ENCODE results near the gene TAOK1.
A peak's percentile ranks its signal among the peaks of the same experiment; 100 is the strongest.

Gene TAOK1

DNA sequence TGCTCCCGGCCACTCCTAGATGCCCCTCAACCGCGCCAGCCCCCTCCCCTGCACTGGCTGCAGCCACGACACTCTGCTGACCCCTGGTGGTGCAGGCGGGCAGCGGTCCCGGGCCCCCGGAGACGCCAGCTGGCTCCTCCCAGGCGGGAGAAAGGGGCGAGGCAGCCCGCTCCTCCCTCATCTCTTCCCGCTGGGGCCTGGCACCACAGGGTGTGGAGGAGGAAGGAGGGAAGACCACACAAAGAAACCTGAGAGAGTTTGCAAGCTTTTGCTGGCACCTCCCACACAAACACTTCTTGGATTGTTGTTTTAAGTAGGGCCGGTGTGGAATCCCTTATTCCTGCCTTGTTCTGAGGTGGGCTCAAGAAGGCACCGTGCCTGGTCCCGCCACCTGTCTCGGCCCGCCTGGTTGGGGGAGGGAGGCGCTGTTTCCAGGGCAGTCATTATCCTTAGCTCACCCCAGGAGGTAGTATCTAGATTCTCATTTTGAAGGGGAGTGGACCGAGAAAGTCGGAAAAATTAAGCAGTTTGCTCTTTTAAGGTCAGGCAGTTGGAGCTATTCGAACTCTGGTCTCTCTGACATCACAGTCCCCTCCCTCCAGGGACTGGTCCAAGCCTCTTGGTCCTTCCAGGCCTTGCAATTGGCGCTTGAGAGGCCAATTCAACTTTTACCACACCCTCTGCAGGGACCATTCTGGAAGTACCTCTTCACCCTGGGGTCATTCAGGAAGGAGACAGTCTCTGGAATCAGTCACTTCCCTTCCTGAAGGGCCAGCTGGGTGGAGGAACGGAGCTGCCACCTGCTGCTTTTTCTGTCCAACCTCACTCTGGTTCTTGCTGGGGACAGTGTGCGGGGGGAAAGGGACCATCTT, 201.8 kb downstream of the TAOK1 start (continued):
- TF ChIP-seq, protein P1, sequence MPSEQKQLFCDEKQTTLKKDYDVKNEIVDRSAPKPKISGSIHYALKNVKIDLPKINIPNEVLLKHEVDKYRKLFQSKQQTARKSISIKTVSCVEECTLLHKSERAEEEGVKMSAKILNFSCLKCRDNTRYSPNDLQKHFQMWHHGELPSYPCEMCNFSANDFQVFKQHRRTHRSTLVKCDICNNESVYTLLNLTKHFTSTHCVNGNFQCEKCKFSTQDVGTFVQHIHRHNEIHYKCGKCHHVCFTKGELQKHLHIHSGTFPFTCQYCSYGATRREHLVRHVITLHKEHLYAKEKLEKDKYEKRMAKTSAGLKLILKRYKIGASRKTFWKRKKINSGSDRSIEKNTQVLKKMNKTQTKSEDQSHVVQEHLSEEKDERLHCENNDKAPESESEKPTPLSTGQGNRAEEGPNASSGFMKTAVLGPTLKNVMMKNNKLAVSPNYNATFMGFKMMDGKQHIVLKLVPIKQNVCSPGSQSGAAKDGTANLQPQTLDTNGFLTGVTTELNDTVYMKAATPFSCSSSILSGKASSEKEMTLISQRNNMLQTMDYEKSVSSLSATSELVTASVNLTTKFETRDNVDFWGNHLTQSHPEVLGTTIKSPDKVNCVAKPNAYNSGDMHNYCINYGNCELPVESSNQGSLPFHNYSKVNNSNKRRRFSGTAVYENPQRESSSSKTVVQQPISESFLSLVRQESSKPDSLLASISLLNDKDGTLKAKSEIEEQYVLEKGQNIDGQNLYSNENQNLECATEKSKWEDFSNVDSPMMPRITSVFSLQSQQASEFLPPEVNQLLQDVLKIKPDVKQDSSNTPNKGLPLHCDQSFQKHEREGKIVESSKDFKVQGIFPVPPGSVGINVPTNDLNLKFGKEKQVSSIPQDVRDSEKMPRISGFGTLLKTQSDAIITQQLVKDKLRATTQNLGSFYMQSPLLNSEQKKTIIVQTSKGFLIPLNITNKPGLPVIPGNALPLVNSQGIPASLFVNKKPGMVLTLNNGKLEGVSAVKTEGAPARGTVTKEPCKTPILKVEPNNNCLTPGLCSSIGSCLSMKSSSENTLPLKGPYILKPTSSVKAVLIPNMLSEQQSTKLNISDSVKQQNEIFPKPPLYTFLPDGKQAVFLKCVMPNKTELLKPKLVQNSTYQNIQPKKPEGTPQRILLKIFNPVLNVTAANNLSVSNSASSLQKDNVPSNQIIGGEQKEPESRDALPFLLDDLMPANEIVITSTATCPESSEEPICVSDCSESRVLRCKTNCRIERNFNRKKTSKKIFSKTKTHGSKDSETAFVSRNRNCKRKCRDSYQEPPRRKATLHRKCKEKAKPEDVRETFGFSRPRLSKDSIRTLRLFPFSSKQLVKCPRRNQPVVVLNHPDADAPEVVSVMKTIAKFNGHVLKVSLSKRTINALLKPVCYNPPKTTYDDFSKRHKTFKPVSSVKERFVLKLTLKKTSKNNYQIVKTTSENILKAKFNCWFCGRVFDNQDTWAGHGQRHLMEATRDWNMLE (tag by site-specific recombination; conservative IDR thresholded peaks at IDR 0.05; ENCODE audit: low read depth), result 0 out of 2 replicates have a peak, but pooled peaks have one; percentile 17
- TF ChIP-seq ZEB2 (tag by site-specific recombination; IDR thresholded peaks at IDR 0.05) (peak; percentile 82), SP3 (tag by site-specific recombination; IDR thresholded peaks at IDR 0.05) (peak; percentile 82), ZNF335 (tag by site-specific recombination; conservative IDR thresholded peaks at IDR 0.05) (peak; percentile 76), ZNF157 (tag by site-specific recombination; IDR thresholded peaks at IDR 0.05) (0 out of 2 replicates have a peak, but pooled peaks have one; percentile 6)
- TF ChIP-seq, protein P2, sequence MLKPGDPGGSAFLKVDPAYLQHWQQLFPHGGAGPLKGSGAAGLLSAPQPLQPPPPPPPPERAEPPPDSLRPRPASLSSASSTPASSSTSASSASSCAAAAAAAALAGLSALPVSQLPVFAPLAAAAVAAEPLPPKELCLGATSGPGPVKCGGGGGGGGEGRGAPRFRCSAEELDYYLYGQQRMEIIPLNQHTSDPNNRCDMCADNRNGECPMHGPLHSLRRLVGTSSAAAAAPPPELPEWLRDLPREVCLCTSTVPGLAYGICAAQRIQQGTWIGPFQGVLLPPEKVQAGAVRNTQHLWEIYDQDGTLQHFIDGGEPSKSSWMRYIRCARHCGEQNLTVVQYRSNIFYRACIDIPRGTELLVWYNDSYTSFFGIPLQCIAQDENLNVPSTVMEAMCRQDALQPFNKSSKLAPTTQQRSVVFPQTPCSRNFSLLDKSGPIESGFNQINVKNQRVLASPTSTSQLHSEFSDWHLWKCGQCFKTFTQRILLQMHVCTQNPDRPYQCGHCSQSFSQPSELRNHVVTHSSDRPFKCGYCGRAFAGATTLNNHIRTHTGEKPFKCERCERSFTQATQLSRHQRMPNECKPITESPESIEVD (tag by site-specific recombination; IDR thresholded peaks at IDR 0.05), result peak; percentile 49; the same call in 1 of the 2 replicates
- TF ChIP-seq, protein P3, sequence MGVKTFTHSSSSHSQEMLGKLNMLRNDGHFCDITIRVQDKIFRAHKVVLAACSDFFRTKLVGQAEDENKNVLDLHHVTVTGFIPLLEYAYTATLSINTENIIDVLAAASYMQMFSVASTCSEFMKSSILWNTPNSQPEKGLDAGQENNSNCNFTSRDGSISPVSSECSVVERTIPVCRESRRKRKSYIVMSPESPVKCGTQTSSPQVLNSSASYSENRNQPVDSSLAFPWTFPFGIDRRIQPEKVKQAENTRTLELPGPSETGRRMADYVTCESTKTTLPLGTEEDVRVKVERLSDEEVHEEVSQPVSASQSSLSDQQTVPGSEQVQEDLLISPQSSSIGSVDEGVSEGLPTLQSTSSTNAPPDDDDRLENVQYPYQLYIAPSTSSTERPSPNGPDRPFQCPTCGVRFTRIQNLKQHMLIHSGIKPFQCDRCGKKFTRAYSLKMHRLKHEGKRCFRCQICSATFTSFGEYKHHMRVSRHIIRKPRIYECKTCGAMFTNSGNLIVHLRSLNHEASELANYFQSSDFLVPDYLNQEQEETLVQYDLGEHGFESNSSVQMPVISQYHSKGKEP (tag by site-specific recombination; IDR thresholded peaks at IDR 0.05), result peak; percentile 77
- TF ChIP-seq, protein P4, sequence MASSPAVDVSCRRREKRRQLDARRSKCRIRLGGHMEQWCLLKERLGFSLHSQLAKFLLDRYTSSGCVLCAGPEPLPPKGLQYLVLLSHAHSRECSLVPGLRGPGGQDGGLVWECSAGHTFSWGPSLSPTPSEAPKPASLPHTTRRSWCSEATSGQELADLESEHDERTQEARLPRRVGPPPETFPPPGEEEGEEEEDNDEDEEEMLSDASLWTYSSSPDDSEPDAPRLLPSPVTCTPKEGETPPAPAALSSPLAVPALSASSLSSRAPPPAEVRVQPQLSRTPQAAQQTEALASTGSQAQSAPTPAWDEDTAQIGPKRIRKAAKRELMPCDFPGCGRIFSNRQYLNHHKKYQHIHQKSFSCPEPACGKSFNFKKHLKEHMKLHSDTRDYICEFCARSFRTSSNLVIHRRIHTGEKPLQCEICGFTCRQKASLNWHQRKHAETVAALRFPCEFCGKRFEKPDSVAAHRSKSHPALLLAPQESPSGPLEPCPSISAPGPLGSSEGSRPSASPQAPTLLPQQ (tag by site-specific recombination; IDR thresholded peaks at IDR 0.05), result peak; percentile 96

DNA sequence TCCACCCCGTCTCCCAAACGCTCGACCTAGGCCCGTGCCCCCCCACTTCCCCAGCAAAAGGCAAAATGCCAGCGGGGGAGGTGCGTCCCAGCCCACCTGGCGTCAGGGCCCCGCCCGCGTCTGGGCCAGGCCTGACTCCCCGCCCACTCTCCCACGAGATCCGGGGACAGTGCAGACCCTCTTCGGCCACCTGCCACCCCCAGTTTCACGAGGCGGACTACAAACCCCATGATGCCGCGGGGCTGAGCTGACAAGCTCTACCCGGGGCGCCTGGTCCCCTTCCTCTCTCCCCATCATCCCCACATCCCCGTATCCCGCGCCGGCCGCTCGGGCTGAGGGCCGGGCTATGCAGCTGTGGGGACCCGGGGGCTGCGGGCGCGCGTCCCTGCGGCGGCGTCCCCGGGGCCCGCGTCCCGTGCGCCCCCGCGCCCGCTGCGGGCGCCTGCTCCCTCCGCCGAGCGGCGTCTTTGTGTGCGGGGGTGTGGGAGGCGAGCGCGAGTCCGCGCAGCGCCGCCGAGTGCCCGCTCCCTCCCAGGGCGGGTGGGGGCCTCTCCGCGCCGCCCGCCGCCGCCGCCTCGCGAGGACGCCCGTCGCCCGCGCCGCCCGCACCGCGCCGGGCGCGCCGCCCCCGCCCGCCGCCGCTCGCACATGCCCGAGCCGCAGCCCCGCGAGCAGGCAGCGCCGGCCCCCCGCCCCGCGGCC, 202.8 kb downstream of the TAOK1 start, which contains the start of gene ANKRD13B:
Gene ANKRD13B, plus strand, starts transcription at position 283 of the 702 bp plus-strand sequence. CDS start 490 bp downstream, outside the sequence.
- Histone ChIP-seq H3K4me1 (ENCODE audit: control insufficient read depth, insufficient read depth, low read length) (peaks cover 44% of the 10 kb centered on the region), H3K9me3 (ENCODE audit: control insufficient read depth, insufficient read depth, low read depth, low read length) (no peaks in the 10 kb centered on the region), H3K36me3 (ENCODE audit: control insufficient read depth in 2 of 2, insufficient read depth in 1 of 2, low read length in 2 of 2) (no peaks in the 10 kb centered on the region), H3K4me3 (ENCODE audit: low read depth, low read length) (peak within 1 kb of the TSS; percentile 67), H3K27ac (ENCODE audit: extremely low read depth, low read depth, low read length) (peak within 1 kb of the TSS; percentile 82)
- CTCF ChIA-PET, result interaction anchor here (0.6 to 5.1 kb wide), 26 partner anchors 12 to 500 kb away, joined by 3 to 74 read pairs (median 5); partner anchors contain the start of genes ABHD15, SSH2 and TP53I13
- POLR2A ChIA-PET, result interaction anchor here (1.0 to 2.6 kb wide), 15 partner anchors 12 to 873 kb away, joined by 3 to 28 read pairs (median 6); partner anchors contain the start of genes ABHD15, CORO6, NUFIP2 and RPL23A
- no peak for TF ChIP-seq ZNF366 (tag by site-specific recombination; conservative IDR thresholded peaks at IDR 0.05)
- no peak for TF ChIP-seq ZNF112 (tag by site-specific recombination; IDR thresholded peaks at IDR 0.05)
- no peak for TF ChIP-seq ZNF785 (tag by site-specific recombination; IDR thresholded peaks at IDR 0.05)
- no peak for TF ChIP-seq HOXD13 (CRISPR knock-in tag; IDR thresholded peaks at IDR 0.05; ENCODE audit: borderline replicate concordance)
- peak; percentile 30; the same call in 1 of the 2 replicates for TF ChIP-seq ZIC2 (tag by site-specific recombination; IDR thresholded peaks at IDR 0.05)
- TF ChIP-seq, protein P5, sequence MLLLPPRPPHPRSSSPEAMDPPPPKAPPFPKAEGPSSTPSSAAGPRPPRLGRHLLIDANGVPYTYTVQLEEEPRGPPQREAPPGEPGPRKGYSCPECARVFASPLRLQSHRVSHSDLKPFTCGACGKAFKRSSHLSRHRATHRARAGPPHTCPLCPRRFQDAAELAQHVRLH (tag by site-specific recombination; IDR thresholded peaks at IDR 0.05), result peak; percentile 47; the same call in 1 of the 2 replicates
- no peak for TF ChIP-seq FEZF1 (tag by site-specific recombination; IDR thresholded peaks at IDR 0.05)
- TF ChIP-seq, protein P6, sequence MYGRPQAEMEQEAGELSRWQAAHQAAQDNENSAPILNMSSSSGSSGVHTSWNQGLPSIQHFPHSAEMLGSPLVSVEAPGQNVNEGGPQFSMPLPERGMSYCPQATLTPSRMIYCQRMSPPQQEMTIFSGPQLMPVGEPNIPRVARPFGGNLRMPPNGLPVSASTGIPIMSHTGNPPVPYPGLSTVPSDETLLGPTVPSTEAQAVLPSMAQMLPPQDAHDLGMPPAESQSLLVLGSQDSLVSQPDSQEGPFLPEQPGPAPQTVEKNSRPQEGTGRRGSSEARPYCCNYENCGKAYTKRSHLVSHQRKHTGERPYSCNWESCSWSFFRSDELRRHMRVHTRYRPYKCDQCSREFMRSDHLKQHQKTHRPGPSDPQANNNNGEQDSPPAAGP (tag by site-specific recombination; IDR thresholded peaks at IDR 0.05), result peak; percentile 50; the same call in 1 of the 2 replicates
- peak; percentile 26; the same call in 1 of the 2 replicates for TF ChIP-seq MZF1 (tag by site-specific recombination; IDR thresholded peaks at IDR 0.05; ENCODE audit: borderline replicate concordance)
- TF ChIP-seq, protein P7, sequence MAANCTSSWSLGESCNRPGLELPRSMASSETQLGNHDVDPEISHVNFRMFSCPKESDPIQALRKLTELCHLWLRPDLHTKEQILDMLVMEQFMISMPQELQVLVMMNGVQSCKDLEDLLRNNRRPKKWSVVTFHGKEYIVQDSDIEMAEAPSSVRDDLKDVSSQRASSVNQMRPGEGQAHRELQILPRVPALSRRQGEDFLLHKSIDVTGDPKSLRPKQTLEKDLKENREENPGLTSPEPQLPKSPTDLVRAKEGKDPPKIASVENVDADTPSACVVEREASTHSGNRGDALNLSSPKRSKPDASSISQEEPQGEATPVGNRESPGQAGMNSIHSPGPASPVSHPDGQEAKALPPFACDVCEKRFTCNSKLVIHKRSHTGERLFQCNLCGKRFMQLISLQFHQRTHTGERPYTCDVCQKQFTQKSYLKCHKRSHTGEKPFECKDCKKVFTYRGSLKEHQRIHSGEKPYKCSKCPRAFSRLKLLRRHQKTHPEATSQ (tag by site-specific recombination; IDR thresholded peaks at IDR 0.05), result 0 out of 2 replicates have a peak, but pooled peaks have one; percentile 23
- TF ChIP-seq KLF8 (tag by site-specific recombination; IDR thresholded peaks at IDR 0.05), result peak; percentile 91
- TF ChIP-seq KLF1 (tag by site-specific recombination; IDR thresholded peaks at IDR 0.05), result peak; percentile 77

All from HEK293 (cell line).